GM21529 (cell line): ENCODE data around the gene BTAF1.

Experiments used
- ATAC-seq: cut with Tn5 transposase; IDR thresholded peaks from one replicate; pipeline ENCODE4 v1.9.1; 2021; ENCODE audit not compliant: unreplicated experiment

Gene BTAF1

GRCh38 chr10:92042541-92042940, 119.0 kb downstream of the BTAF1 start:
- no peak for ATAC-seq

GRCh38 chr10:92045641-92046106, 122.1 kb downstream of the BTAF1 start:
- no peak for ATAC-seq

GRCh38 chr10:92047215-92047614, 123.6 kb downstream of the BTAF1 start:
- no peak for ATAC-seq

GRCh38 chr10:92052088-92052487, 128.5 kb downstream of the BTAF1 start:
- ATAC-seq, result no peak

GRCh38 chr10:92052741-92053140, 129.2 kb downstream of the BTAF1 start:
- ATAC-seq, result no peak

- no peak for ATAC-seq
Observed at GRCh38 chr10:92054807-92055206, 131.2 kb downstream of the BTAF1 start.

- no peak for ATAC-seq
Observed at GRCh38 chr10:92062273-92062672, 138.7 kb downstream of the BTAF1 start.

GRCh38 chr10:92064506-92064905, 140.9 kb downstream of the BTAF1 start:
- no peak for ATAC-seq

GRCh38 chr10:92066386-92066785, 142.8 kb downstream of the BTAF1 start:
- no peak for ATAC-seq

GRCh38 chr10:92068900-92069299, 145.3 kb downstream of the BTAF1 start:
- ATAC-seq, result no peak

GRCh38 chr10:92074126-92074887, 150.7 kb downstream of the BTAF1 start:
- ATAC-seq, result no peak

GRCh38 chr10:92075829-92076228, 152.3 kb downstream of the BTAF1 start:
- ATAC-seq, result no peak

GRCh38 chr10:92076722-92077121, 153.2 kb downstream of the BTAF1 start:
- ATAC-seq, result no peak

- no peak for ATAC-seq
Observed at GRCh38 chr10:92079003-92079402, 155.4 kb downstream of the BTAF1 start.
